GM18907 (cell line): ENCODE data around the gene MFAP2.

ENCODE experiments used
- ATAC-seq: cut with Tn5 transposase; IDR thresholded peaks from one replicate; pipeline ENCODE4 v1.9.1; 2021; ENCODE audit warnings: mild to moderate bottlenecking, moderate library complexity; ENCODE audit not compliant: unreplicated experiment

The MFAP2 gene

DNA sequence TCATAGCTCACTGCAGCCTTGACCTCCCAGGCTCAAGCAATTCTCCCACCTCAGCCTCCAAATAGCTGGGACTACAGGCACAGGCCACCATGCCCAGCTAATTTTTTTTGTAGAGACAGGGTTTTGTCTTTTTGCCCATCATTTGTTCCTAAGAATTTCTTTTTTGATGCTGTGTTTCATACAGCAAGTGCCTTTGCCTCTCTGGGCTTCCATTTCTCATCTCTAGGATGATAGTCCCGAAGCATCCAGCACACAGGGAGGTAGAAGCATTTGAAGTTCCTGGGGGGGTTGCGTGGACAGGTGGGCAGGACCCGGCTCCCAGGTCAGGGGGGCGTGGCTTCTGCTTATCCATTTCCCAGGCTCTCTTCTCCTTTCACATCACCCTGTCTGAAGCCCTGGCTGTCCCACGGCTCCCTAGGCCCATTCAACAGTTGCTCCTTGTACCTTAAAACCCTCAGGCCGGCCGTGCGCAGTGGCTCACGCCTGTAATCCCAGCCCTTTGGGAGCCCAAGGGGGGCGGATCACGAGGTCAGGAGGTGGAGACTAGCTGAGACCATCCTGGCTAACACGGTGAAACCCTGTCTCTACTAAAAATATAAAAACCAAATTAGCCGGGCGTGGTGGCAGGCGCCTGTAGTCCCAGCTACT, 27.9 kb upstream of the MFAP2 start:
- no peak for ATAC-seq

DNA sequence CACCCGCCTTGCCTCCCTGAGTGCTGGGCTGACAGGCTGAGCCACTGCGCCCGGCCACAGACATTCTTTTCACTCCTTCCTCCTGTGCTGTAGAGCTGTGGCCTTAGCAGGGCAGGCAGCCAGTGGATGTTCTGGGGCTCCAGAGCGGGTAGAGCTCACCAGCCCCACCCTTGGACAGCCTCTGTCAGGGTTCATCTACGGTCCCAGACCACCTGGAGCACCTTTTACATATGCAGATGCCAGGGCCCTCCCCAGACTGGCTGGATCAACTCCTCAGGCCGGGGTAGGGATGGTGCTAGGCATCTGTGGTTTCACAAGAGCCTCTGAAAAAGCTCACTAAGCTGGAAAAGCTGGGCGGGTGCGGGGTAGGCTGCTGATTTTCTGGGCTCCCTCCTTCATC, 26.7 kb upstream of the MFAP2 start:
- no peak for ATAC-seq

- no peak for ATAC-seq
Observed at GRCh38 chr1:17005365-17005740, 24.9 kb upstream of the MFAP2 start.

DNA sequence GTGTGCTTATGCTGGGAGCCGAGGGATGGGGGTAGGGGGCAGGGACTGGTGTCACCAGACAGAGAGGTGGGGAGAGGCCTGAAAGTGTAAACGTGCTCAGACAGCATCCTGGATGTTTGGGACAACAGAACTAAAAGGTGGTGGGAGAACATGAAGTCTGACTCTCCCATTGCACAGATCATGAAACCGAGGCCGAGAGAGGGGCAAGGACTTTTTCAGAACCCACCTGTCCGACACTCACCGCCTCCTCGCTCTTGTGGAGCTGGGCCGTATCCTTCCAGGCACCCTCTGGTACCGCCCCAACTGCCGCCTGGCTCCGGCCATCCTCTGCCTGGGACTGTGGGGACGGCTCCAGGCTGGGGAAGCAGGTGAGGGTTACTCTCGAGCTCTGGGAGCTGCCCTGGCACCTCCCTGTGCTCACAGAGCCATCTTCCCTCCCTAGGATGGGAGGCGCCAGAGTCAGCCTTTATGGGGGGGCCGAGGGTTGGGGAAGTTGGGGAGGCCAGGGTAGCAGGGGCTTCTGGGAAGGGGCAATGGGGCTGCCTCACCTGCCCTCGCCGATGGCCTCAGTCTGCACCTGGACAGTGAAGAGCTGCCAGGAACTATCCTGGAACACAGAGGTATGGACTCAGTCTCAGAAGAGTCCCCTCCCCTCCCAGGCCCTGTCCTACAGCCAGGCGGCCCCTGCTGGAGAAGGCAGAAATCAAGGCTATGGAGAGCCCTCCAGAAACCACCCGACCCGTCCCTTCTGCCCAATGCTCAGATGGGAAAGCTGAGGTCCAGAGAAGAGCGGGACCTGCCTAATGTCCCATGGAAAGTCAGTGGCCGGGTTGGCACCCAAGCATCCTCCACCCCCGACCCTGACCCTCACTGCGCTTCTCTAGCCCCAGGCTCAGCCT, 24.3 kb upstream of the MFAP2 start:
- no peak for ATAC-seq

- no peak for ATAC-seq
Observed at GRCh38 chr1:17002524-17002902, 22.1 kb upstream of the MFAP2 start.

GRCh38 chr1:17001760-17002523, 21.5 kb upstream of the MFAP2 start:
- no peak for ATAC-seq

DNA sequence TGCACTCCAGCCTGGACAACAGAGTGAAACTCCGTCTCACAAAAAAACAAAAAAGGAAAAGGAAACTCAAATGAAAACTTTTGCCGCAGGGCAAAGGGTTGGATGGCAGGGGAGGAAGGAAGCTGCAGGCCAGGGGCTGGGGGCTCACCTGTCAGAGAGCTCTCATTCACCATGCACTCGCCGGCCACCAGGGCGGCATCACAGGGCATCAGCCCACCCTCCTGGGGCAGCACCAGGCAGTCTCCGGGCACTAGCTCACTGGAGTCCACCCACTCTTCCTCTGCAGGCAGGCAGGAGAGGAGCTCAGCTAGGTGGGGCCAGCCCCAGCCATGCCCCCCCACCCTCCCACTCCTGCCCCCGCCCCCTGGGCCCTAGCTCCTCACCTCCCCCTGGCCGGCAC, 19.4 kb upstream of the MFAP2 start:
- no peak for ATAC-seq

- no peak for ATAC-seq
Observed at GRCh38 chr1:16998589-16998988, 18.2 kb upstream of the MFAP2 start.

DNA sequence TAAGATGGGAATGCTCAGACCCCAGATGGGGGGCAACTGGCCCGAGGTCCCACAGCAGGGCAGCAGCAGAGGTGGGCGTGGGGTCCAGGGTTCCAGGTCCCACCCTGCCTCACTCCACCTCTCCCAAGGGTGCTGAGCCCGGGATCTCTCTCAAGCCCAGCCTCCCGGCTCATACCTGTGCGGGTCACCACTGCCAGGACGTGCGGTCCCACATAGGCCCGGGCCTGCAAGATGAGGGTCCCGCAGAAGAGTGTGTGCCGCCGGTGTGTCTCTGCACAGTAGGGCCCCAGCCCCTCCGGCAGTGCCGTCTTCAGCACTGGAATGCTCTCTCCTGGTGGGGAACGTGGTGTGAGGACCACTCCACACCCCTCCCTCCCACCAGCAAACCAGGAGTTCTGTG, 16.4 kb upstream of the MFAP2 start:
- no peak for ATAC-seq

DNA sequence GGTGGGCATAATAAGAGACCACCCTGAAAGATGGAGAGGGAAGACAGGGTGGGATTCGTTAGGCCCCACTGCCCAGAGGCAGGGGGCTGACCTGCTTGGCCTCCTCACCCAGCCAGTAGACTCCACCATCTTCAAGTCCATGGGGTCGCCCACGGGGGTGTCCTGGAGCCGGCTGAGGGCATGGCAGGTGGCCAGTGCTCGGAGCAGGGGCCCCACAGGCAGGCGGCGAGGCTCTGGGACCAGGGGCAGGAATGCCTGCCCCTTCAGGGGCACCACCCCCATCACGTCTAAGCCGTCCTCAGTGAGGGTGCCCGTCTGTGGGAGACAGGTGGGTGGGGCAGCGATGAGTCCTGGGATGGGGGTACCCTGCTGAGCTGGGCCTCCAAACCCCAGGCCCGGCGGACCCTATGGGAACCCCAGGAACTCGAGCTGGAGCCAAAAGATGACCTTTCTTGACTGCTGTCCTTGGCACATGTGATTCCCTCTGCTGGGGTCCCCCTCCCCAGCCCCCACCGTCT, 13.2 kb upstream of the MFAP2 start:
- ATAC-seq: no peak

DNA sequence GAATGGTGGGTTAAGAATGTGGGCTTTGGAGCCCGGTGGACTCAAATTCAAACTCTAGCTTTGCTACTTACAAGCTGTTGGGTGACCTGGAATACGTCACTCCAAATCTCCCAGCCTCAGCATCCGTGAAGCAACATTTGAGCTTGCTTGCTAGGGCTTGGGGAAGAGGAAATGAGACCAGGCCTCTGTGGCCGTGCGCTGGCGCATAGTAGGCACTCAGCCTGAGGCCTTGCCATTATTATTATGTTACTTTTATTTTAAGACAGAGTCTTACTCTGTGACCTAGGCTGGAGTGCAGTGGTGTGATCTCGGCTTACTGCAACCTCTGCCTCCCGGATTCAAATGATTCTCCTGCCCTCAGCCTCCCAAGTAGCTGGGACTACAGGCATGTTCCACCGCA, 12.3 kb upstream of the MFAP2 start:
- no peak for ATAC-seq

- ATAC-seq: no peak
Observed at GRCh38 chr1:16992102-16992501, 11.7 kb upstream of the MFAP2 start.

GRCh38 chr1:16991571-16991970, 11.2 kb upstream of the MFAP2 start:
- ATAC-seq: no peak

GRCh38 chr1:16989676-16990391, 9.4 kb upstream of the MFAP2 start:
- no peak for ATAC-seq

- no peak for ATAC-seq
Observed at GRCh38 chr1:16988210-16988609, 7.8 kb upstream of the MFAP2 start.

- ATAC-seq: no peak
Observed at GRCh38 chr1:16986962-16987361, 6.5 kb upstream of the MFAP2 start.

DNA sequence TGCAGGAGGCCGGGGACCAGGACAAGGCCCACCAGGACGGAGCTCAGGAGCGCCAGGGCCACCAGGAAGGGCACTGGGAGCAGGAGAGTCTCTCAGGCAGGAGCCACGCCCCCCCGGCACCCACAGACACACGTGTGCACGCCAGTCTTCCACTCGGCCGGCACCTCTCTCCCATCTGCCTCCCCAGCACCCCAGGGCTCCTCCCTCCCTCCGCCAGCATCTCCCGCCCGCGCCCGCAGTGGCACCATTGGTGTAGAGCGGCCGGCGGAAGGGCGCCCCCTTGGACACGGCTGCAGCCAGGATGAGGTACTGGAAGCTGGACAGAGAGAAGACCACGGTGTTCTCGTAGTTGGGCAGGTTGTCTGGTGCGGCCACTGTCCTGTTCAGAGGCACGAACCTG, 6.1 kb upstream of the MFAP2 start:
- ATAC-seq: no peak

DNA sequence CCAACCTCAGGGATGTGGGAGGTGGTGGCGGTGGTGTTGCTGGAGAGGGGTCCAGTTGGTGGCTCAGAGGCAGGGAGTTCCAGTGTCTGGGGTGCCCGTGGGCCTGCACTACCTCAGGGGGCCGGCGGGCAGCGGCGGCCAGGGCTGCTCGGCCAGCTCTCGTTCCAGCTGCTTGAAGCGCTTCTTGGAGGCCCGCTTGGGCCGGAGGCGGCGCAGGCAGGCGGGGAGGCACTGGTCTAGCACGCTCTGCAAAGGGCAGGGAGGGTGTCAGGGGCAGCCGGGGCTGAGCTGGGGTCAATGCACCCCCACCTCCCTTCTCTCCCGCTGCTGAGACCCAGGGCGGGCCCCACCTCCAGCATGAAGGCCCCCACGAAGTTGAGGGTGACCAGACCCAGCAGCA, 5.7 kb upstream of the MFAP2 start:
- ATAC-seq: no peak

DNA sequence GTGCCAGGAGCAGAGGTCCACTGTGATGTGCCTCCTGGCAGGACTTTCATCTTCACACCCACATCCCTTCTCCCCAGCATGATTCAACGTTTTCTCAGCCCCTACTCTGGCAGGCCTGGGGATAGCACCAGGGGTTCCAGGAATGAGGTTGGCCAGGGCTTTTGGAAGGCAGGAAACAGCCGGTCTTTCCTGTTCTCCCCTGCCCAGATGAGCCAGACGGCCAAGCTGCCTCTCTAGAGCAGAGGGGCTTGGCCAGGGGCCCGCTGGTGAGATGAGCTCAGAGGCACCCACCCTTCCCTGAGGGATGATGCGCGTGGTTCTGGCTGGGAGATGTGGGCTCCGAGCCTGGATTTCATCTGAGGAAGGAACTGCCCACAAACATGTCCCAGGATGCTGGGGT, 4.3 kb upstream of the MFAP2 start:
- ATAC-seq: no peak

DNA sequence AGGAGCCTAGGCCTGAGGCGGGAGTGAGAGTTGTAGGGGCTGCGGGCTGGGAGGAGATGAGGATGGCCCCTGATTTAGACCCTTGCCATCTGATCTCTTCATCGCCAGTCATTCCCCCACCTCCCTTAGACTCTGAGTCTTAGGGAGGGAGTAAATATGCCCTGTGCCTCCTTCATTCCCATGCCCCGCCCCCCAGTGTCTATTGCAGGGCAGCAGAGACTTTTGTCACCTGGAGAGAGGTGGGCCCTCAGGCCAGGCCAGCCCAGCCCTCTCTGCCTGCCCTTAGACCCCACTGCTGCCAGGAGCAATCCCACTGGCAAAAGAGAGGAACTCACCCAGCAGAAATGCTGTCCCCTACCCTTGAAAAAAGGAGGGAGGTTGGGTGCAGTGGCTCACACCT, 3.2 kb upstream of the MFAP2 start:
- ATAC-seq: no peak

DNA sequence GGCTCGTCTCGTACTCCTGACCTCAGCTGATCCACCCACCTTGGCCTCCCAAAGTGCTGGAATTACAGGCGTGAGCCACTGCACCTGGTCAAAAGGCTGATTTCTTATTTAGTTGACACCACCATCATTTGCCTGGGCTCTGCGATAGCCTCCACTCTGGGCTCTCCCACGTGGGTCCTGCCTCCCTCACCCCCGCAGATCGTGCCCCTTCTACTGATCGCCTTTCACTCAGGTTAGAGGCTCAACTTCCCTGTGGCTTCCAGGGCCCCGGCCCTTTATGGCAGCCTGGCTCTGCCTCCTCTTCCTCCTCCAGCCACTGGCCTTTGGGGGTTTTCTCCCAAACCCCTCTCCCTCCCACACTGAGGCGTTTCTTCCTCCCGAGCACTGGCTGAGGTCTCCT, 2.5 kb upstream of the MFAP2 start:
- no peak for ATAC-seq
